ENCODE results near the gene SUMO3.

Gene SUMO3

GRCh38 chr21:44793592-44794374 is 24.1 kb downstream of the SUMO3 start:
- CTCF ChIA-PET, result interaction anchor here (0.7 to 3.7 kb wide), 34 partner anchors 8 to 521 kb away, joined by 3 to 65 read pairs (median 4); partner anchors contain the start of genes KRTAP10-12, TRPM2 and UBE2G2
- Mint-ChIP-seq H3K4me3 (no peak overlapping the region), H3K9me3 (no peaks in the 10 kb centered on the region), H3K27ac (no peak overlapping the region), H3K27me3 (no peaks in the 10 kb centered on the region), H3K4me1 (peaks cover 35% of the 10 kb centered on the region), H3K36me3 (peaks cover 34% of the 10 kb centered on the region)
- DNase-seq, result no peak

GRCh38 chr21:44792702-44793591 is 24.9 kb downstream of the SUMO3 start:
- Mint-ChIP-seq H3K4me1 (peaks cover 29% of the 10 kb centered on the region), H3K27ac (peak overlapping the region; percentile 7), H3K27me3 (no peaks in the 10 kb centered on the region), H3K4me3 (no peak overlapping the region), H3K9me3 (no peaks in the 10 kb centered on the region), H3K36me3 (peaks cover 28% of the 10 kb centered on the region)
- DNase-seq, result peak; percentile 62
- CTCF ChIA-PET, result interaction anchor here (0.7 to 3.7 kb wide), 34 partner anchors 9 to 520 kb away, joined by 3 to 65 read pairs (median 4); partner anchors contain the start of genes KRTAP10-12, TRPM2 and UBE2G2

GRCh38 chr21:44791993-44792392 is 25.9 kb downstream of the SUMO3 start:
- H3K4me3 Mint-ChIP-seq, result no peak overlapping the region
- peaks cover 28% of the 10 kb centered on the region for H3K4me1 Mint-ChIP-seq
- no peaks in the 10 kb centered on the region for H3K27me3 Mint-ChIP-seq
- DNase-seq, result no peak
- no peaks in the 10 kb centered on the region for H3K9me3 Mint-ChIP-seq
- CTCF ChIA-PET, result interaction anchor here (1.0 kb wide), 1 partner anchor 281 kb away, joined by 4 read pairs; no protein-coding TSS in a partner anchor
- H3K27ac Mint-ChIP-seq, result no peak overlapping the region
- peaks cover 29% of the 10 kb centered on the region for H3K36me3 Mint-ChIP-seq

- H3K4me1 Mint-ChIP-seq, result peaks cover 20% of the 10 kb centered on the region
- CTCF ChIA-PET, result interaction anchor here (1.0 kb wide), 1 partner anchor 281 kb away, joined by 4 read pairs; no protein-coding TSS in a partner anchor
- H3K9me3 Mint-ChIP-seq, result no peaks in the 10 kb centered on the region
- H3K36me3 Mint-ChIP-seq, result peaks cover 25% of the 10 kb centered on the region
- H3K27me3 Mint-ChIP-seq, result no peaks in the 10 kb centered on the region
- no peak for DNase-seq
- no peak overlapping the region for H3K27ac Mint-ChIP-seq
- no peak overlapping the region for H3K4me3 Mint-ChIP-seq
These were observed 26.6 kb downstream of the SUMO3 start for GRCh38 chr21:44791246-44791645.

GRCh38 chr21:44790368-44790767 is 27.5 kb downstream of the SUMO3 start:
- no peaks in the 10 kb centered on the region for H3K27me3 Mint-ChIP-seq
- no peak overlapping the region for H3K27ac Mint-ChIP-seq
- no peak overlapping the region for H3K4me3 Mint-ChIP-seq
- CTCF ChIA-PET, result no interaction called here
- no peak for DNase-seq
- H3K4me1 Mint-ChIP-seq, result peaks cover 14% of the 10 kb centered on the region
- peaks cover 23% of the 10 kb centered on the region for H3K36me3 Mint-ChIP-seq
- no peaks in the 10 kb centered on the region for H3K9me3 Mint-ChIP-seq

- H3K4me3 Mint-ChIP-seq, result no peak overlapping the region
- no peaks in the 10 kb centered on the region for H3K9me3 Mint-ChIP-seq
- peaks cover 16% of the 10 kb centered on the region for H3K4me1 Mint-ChIP-seq
- no peak for DNase-seq
- H3K36me3 Mint-ChIP-seq, result peaks cover 25% of the 10 kb centered on the region
- no peaks in the 10 kb centered on the region for H3K27me3 Mint-ChIP-seq
- CTCF ChIA-PET, result interaction anchor here (1.0 to 1.2 kb wide), 2 partner anchors 11 to 254 kb away, joined by 3 read pairs; no protein-coding TSS in a partner anchor
- H3K27ac Mint-ChIP-seq, result no peak overlapping the region
These were observed 28.0 kb downstream of the SUMO3 start for GRCh38 chr21:44789880-44790279.

- H3K27me3 Mint-ChIP-seq, result no peaks in the 10 kb centered on the region
- no peak for DNase-seq
- H3K36me3 Mint-ChIP-seq, result peaks cover 16% of the 10 kb centered on the region
- H3K4me3 Mint-ChIP-seq, result no peak overlapping the region
- H3K9me3 Mint-ChIP-seq, result no peaks in the 10 kb centered on the region
- H3K27ac Mint-ChIP-seq, result no peak overlapping the region
- CTCF ChIA-PET, result no interaction called here
- peaks cover 4% of the 10 kb centered on the region for H3K4me1 Mint-ChIP-seq
These were observed 32.1 kb downstream of the SUMO3 start for GRCh38 chr21:44785620-44786335.

- CTCF ChIA-PET, result interaction anchor here (1.1 to 3.1 kb wide), 3 partner anchors 9 to 274 kb away, joined by 3 to 18 read pairs (median 4); no protein-coding TSS in a partner anchor
- H3K27ac Mint-ChIP-seq, result no peak overlapping the region
- H3K27me3 Mint-ChIP-seq, result no peaks in the 10 kb centered on the region
- peaks cover 11% of the 10 kb centered on the region for H3K36me3 Mint-ChIP-seq
- no peaks in the 10 kb centered on the region for H3K9me3 Mint-ChIP-seq
- DNase-seq, result no peak
- peaks cover 9% of the 10 kb centered on the region for H3K4me1 Mint-ChIP-seq
- no peak overlapping the region for H3K4me3 Mint-ChIP-seq
These were observed 33.1 kb downstream of the SUMO3 start for GRCh38 chr21:44784810-44785209.

GRCh38 chr21:44783020-44783696 is 34.7 kb downstream of the SUMO3 start:
- Mint-ChIP-seq H3K27me3 (no peaks in the 10 kb centered on the region), H3K27ac (no peak overlapping the region), H3K4me3 (no peak overlapping the region), H3K4me1 (peaks cover 12% of the 10 kb centered on the region), H3K36me3 (peaks cover 11% of the 10 kb centered on the region), H3K9me3 (no peaks in the 10 kb centered on the region)
- CTCF ChIA-PET, result interaction anchor here (1.6 to 3.1 kb wide), 2 partner anchors 10 to 273 kb away, joined by 4 to 18 read pairs; no protein-coding TSS in a partner anchor
- no peak for DNase-seq

- H3K9me3 Mint-ChIP-seq, result no peaks in the 10 kb centered on the region
- no peak overlapping the region for H3K4me3 Mint-ChIP-seq
- H3K36me3 Mint-ChIP-seq, result peaks cover 12% of the 10 kb centered on the region
- H3K27ac Mint-ChIP-seq, result no peak overlapping the region
- H3K27me3 Mint-ChIP-seq, result no peaks in the 10 kb centered on the region
- CTCF ChIA-PET, result interaction anchor here (0.7 kb wide), 1 partner anchor 13 kb away, joined by 3 read pairs; no protein-coding TSS in a partner anchor
- H3K4me1 Mint-ChIP-seq, result peaks cover 12% of the 10 kb centered on the region
- no peak for DNase-seq
These were observed 36.9 kb downstream of the SUMO3 start for GRCh38 chr21:44780767-44781459.

- Mint-ChIP-seq H3K9me3 (no peaks in the 10 kb centered on the region), H3K27ac (no peak overlapping the region), H3K4me1 (peaks cover 10% of the 10 kb centered on the region), H3K36me3 (peaks cover 11% of the 10 kb centered on the region), H3K4me3 (no peak overlapping the region), H3K27me3 (no peaks in the 10 kb centered on the region)
- DNase-seq, result no peak
- CTCF ChIA-PET, result no interaction called here
These were observed 37.7 kb downstream of the SUMO3 start for GRCh38 chr21:44780137-44780502.

GRCh38 chr21:44779417-44780136 is 38.3 kb downstream of the SUMO3 start:
- Mint-ChIP-seq H3K9me3 (no peaks in the 10 kb centered on the region), H3K36me3 (peaks cover 16% of the 10 kb centered on the region), H3K4me1 (peaks cover 10% of the 10 kb centered on the region), H3K4me3 (no peak overlapping the region), H3K27me3 (no peaks in the 10 kb centered on the region), H3K27ac (no peak overlapping the region)
- no peak for DNase-seq
- CTCF ChIA-PET, result interaction anchor here (1.2 kb wide), 1 partner anchor 14 kb away, joined by 3 read pairs; no protein-coding TSS in a partner anchor

All from activated naive CD4-positive, alpha-beta T cell treated with anti-CD3 and anti-CD28 coated beads, Interleukin-2, amount 10 ng/mL, durations not matched to agents 7 days and 5 days (primary cell).